HG03520 (cell line): ENCODE measurements around the gene ASPSCR1.

Experiments
- ATAC-seq: cut with Tn5 transposase; IDR thresholded peaks from one replicate; pipeline ENCODE4 v1.9.1; 2021; ENCODE audit warnings: mild to moderate bottlenecking, moderate library complexity; ENCODE audit not compliant: unreplicated experiment

Gene ASPSCR1

DNA sequence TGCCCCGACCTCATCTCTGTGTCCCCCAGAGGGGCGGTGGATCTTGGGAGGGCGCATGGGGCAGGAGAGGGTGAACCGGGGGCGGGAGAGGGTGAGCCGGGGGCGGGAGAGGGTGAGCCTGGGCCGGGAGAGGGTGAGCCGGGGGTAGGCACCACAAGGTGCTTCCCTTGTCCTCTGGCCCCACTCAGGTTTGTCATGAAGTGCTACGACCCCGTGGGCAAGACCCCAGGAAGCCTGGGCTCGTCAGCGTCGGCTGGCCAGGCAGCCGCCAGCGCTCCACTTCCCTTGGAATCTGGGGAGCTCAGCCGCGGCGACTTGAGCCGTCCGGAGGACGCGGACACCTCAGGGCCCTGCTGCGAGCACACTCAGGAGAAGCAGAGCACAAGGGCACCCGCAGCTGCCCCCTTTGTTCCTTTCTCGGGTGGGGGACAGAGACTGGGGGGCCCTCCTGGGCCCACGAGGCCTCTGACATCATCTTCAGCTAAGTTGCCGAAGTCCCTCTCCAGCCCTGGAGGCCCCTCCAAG, 18.9 kb downstream of the ASPSCR1 start:
- ATAC-seq, result no peak

DNA sequence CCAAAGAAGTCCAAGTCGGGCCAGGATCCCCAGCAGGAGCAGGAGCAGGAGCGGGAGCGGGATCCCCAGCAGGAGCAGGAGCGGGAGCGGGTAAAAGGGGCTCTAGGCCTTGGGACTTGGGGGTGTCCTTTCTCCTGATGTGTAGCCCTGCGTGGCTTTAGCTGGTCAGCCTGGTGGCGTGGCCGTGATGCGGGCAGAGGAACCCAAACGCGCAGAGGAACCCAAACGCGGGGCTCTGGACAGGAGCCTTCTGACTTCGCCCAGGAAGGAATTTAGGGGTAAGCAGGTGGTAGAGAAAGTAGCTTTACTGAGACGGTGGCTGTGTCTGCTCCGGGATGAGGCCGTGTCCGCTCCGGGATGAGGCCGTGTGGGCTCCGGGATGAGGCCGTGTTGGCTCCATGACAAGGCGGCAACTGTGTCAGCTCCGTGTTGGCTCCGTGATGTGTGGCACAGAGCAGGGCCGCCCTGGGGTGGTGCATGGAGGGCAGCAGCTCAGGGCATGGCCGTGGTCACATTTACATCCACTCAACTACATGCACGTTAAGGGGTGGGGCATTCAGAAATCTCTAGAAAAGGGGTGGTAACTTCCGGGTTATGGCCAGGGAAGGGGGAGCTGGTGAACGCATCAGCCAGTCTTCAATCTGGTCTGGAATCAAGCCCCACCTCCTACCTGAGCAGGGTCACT, 19.5 kb downstream of the ASPSCR1 start:
- ATAC-seq, result no peak

GRCh38 chr17:81998212-81998611, 20.8 kb downstream of the ASPSCR1 start:
- no peak for ATAC-seq

DNA sequence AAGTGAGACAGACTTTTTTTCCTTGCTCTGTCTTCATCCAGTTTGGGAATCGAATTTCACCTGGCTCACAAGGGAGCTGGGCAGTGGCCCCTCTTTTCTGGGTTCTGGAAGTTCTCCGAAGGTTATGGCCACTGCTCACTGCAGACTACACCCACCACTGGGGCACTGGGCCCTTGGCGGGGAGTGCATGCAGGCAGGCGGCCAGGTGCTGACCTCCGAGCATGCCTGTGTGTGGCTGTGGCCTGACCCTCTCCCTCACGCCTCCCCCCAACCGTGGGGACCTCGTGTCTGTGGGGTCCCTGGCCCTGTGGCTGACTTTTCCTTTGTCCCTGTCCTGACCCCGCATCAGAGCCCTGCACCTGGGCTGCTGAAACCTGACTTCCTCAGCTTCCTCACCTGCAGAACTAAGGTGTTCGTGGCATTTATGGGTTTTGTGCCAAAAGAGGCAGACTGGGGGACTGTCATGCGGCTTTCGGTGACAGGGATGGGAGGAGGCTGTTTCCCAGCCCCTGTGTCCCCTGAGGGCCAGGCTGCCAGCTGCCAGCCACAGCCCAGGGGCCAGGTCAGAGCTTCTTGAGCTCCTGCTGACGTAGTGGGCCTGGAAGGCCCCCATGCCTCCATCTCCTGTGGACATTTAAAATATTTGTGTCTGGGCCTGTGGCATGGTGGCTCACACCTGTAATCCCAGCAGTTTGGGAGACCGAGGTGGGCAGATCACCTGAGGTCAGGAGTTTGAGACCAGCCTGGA, 21.4 kb downstream of the ASPSCR1 start:
- ATAC-seq, result no peak

DNA sequence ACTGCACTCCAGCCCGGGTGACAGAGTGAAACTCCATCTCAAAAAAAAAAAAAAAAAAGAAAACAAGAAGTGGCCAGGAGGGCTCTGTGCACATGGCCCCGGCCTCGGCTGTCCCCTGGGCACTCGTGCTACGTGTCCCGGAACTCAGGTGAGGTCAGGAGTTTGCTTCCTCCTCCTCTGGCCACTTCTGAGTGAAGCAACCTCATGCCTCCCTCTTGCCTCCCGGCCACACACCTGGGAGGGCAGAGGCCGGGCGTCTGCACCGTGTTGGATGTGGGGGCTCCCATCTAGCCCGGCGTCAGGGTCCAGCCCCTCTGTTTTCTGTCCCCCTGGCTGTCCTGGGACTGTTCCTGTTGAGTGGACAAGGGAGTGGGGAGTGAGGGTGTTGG, 22.2 kb downstream of the ASPSCR1 start:
- no peak for ATAC-seq

- ATAC-seq, result no peak
Measured at GRCh38 chr17:81999976-82000802, 22.8 kb downstream of the ASPSCR1 start.

DNA sequence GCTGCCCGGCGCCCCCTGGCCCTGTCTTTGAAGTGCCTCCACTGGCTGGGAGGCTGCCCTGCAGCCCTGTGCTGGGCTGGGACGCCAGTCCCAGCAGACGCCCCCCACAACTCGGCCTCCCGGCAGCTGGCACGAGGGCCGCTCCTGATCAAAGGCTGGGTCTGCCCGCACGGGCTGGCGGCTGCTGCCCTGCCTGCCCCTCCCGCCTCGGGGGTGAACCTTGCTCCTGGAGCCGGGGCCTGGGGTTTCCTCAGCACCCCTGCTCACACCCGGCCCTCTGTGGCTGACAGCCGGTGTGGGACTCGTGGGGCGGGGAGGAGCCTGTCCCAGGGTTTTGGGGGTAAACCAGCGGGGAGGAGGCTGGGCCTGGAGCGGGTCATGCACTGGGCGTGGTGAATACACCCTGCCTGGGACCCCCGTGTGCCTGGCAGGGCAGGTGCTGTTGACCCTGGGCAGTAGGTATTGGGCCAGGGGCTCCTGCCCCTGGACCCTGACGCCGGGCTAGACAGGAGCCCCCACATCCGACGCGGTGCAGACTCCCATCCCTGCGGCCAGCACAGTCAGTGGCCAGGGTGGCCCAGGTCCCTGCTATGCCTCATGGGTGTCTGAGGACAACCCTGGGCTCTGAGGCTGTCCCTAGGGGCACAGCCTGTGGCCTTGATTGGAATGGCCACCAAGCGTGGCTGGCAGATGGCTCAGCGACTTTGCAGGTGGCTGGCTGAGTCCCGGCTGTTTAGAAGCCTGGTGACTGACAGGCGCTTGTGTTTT, 23.6 kb downstream of the ASPSCR1 start:
- no peak for ATAC-seq

- no peak for ATAC-seq
Measured at GRCh38 chr17:82001571-82002056, 24.2 kb downstream of the ASPSCR1 start.

- no peak for ATAC-seq
Measured at GRCh38 chr17:82003411-82004381, 26.3 kb downstream of the ASPSCR1 start.

DNA sequence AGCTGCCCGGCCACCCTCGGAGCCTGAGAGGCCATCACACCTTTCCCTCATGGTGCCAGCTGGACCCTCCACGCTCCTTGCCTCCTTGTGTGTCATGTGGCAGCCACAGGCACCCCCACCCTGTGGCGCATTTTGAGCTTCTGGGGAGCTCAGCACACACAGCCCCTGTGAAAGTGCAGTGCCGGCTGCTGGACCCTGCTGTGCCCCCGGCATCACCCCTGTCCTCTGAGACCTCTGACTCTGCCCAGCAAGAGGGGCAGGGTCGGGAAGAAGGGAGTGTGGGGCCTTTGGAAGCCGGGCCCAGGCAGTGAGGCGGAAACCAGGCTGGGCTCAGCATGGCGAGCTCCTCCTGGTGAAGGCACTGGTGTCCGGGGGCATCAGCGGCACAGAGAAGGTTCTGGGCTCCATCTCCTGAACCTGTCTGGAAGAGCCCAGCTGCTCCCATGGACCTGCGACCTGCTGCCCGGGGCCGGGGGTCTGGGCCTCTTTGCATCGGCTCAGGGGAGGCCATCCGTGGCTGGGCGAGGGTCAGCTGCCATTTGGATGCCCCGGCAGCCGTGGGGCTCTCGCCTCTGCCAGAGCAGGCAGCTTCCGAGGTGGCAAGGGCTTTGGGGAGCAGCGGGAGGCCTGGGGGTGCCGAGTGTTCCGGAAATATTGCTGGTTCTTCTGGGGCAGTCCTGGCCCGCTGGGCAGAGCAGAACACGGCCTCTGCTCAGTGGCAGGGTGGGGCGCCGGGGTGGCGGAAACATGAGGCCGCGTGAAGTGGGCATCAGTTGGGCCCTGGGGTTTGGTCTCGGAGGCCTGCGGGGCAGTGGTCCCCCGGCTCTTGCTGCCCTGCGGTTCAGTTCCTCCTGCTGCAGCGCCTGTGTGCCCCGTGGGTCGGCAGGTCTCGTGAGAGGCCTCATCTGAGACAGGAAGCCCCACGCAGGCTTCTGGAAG, 27.4 kb downstream of the ASPSCR1 start:
- ATAC-seq, result no peak

GRCh38 chr17:82005701-82006348, 28.4 kb downstream of the ASPSCR1 start:
- ATAC-seq, result no peak

- ATAC-seq, result no peak
Measured at GRCh38 chr17:82006468-82007227, 29.2 kb downstream of the ASPSCR1 start.

DNA sequence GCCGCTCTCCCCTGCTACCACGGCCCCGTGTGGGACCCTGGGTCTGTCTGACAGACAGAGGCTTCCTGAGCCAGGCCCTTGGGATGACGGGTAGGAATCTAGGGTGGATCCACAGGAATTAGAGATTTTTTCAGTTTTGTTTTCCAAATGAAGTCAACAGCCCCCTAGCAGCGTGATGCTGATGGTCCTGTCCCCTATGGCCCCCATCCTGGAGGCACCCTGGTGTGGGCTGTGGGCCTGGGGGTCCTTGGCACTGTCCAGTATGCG, 29.7 kb downstream of the ASPSCR1 start:
- ATAC-seq, result no peak

- ATAC-seq, result no peak
Measured at GRCh38 chr17:82007495-82008257, 30.2 kb downstream of the ASPSCR1 start.

GRCh38 chr17:82008258-82008940, 31.0 kb downstream of the ASPSCR1 start:
- ATAC-seq, result no peak

DNA sequence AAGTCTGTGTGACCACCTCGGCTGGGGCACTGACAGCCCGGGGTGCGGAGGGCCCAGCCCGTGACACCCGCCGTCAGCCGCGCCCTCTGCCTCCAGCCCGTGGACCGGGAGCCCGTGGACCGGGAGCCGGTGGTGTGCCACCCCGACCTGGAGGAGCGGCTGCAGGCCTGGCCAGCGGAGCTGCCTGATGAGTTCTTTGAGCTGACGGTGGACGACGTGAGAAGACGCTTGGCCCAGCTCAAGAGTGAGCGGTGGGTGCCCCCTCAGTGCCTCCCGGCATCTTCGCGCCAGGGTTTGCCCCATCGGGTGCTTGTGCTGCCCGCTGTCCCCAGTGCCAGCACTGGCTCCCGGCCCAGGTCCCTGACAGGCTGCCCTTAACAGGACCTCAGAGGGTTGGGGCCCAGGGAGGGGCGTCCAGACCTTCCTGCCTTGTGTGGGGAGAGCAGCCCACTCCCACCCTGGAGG, 31.5 kb downstream of the ASPSCR1 start:
- no peak for ATAC-seq
